ENCODE measurements around the gene AHCYL2.
"Not testable (repeated sequence)": the region's sequence is repeated elsewhere in the genome, so short reads cannot be mapped to it uniquely, and the experiment has no call there.

AHCYL2 gene

DNA sequence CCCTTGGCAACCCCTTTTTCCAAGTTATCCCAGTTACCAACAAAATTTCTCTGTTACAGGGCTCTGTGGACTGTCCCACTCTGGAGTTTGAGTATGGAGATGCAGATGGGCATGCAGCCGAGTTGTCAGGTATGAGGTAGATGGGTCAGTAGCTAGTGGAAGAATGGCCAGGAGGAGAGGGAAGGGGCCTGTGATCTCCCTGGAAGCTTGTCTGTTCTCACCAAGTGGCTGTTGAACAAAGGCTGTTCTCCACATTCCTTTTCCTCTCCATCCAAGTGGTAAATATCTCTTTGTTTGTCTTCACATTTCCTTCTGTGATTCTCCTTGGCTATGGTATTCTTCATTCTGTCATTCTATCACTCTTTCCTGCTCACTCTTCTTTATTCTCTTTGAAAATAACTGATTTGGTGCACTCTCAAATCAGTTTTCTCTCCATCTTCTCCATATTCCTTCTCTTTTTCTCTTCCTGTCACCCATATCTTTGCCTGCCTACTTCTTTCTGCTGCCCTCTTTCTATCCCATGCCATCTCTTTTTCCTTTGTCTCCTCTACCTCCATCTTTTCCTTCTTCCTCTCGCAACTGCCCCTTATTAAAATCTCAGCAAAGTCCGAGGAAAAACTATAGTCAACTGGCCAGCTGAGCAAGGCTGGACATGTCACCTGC, 215.3 kb downstream of the AHCYL2 start:
- in situ Hi-C loops (cut with HindIII; ENCODE audit: low sequenced_read_pairs) = no loop called here
- no peak for DNase-seq (ENCODE audit: low read depth, low spot score)
- no peak overlapping the region for H3K4me3 ChIP-seq (ENCODE audit: low read depth, low read length)
- TF ChIP-seq, protein P1, sequence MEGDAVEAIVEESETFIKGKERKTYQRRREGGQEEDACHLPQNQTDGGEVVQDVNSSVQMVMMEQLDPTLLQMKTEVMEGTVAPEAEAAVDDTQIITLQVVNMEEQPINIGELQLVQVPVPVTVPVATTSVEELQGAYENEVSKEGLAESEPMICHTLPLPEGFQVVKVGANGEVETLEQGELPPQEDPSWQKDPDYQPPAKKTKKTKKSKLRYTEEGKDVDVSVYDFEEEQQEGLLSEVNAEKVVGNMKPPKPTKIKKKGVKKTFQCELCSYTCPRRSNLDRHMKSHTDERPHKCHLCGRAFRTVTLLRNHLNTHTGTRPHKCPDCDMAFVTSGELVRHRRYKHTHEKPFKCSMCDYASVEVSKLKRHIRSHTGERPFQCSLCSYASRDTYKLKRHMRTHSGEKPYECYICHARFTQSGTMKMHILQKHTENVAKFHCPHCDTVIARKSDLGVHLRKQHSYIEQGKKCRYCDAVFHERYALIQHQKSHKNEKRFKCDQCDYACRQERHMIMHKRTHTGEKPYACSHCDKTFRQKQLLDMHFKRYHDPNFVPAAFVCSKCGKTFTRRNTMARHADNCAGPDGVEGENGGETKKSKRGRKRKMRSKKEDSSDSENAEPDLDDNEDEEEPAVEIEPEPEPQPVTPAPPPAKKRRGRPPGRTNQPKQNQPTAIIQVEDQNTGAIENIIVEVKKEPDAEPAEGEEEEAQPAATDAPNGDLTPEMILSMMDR (IDR thresholded peaks at IDR 0.05; ENCODE audit: low read depth, low read length) = no peak

DNA sequence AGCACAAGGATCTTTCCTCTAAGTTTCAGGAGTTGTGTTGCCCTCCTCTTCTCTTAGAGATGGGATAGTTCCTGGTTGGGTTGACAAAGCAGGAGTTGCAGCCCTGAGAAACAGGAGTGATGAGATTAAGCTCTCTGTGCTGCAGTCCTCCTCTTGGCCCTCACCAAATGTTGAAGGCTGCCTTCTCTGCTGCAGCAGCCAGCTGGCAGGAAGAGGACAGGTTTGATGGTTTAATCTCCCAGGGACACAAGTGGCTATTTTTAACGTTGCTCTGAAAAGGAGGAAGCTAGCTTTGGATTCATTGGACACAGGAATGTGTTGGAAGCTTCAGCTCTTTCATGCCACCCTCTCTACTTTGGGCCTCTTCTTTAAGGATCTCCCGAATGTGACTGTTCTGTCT, 218.8 kb downstream of the AHCYL2 start:
- no peak overlapping the region for H3K4me3 ChIP-seq (ENCODE audit: low read depth, low read length)
- no peak for DNase-seq (ENCODE audit: low read depth, low spot score)
- TF ChIP-seq, protein P1 (IDR thresholded peaks at IDR 0.05; ENCODE audit: low read depth, low read length) = no peak
- in situ Hi-C loops (cut with HindIII; ENCODE audit: low sequenced_read_pairs) = no loop called here

DNA sequence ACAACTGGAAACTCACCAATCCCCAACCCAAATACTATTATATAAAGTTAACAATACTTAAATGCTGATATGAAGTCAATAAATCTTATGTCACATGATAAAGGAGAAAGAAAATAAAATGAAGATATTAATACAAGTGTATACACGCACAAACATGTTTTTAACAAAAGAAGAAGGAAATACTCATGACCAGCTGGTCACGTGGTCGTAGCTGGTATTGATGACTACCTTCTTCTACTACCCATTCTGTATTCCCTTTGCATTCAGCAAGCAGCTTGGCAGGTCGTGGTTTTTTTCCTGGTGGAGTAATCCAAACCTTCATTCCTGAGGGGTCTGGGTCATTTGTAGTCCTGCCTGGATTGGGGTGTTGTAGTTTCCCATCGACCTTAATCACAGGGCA, 219.9 kb downstream of the AHCYL2 start:
- DNase-seq (ENCODE audit: low read depth, low spot score); in situ Hi-C loops (cut with HindIII; ENCODE audit: low sequenced_read_pairs); H3K4me3 ChIP-seq (ENCODE audit: low read depth, low read length): not testable (repeated sequence)

DNA sequence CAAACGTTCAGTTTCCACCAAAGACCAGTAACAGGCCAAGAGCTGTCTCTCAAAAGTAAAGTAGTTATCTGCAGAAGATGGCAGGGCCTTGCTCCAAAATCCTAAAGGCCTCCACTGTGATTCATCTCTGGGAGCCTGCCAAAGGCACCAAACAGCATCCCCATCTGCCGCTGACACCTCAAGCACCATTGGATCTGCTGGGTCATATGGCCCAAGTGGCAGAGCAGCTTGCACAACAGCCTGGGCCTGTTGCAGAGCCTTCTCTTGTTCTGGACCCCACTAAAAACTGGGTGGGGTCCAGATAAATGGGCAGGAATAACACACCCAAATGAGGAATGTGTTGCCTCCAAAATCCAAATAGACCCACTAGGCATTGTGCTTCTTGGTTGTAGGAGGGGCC, 222.1 kb downstream of the AHCYL2 start:
- DNase-seq (ENCODE audit: low read depth, low spot score); H3K4me3 ChIP-seq (ENCODE audit: low read depth, low read length); in situ Hi-C loops (cut with HindIII; ENCODE audit: low sequenced_read_pairs): not testable (repeated sequence)

DNA sequence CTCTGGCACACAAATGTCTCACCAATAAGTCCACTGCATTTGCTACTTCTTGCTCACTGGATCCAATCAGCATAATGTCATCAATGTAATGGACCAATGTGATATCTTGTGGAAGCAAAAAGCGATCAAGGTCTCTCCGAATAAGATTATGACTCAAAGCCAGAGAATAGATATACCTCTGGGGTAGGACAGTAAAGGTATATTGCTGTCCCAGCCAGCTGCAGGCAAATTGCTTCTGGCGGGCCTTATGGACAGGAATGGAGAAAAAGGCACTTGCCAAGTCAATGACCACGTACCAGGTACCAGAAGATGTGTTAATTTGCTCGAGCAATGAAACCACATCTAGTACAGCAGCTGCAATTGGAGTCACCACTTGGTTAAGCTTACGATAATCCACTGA, 222.6 kb downstream of the AHCYL2 start:
- H3K4me3 ChIP-seq (ENCODE audit: low read depth, low read length); DNase-seq (ENCODE audit: low read depth, low spot score); in situ Hi-C loops (cut with HindIII; ENCODE audit: low sequenced_read_pairs): not testable (repeated sequence)

DNA sequence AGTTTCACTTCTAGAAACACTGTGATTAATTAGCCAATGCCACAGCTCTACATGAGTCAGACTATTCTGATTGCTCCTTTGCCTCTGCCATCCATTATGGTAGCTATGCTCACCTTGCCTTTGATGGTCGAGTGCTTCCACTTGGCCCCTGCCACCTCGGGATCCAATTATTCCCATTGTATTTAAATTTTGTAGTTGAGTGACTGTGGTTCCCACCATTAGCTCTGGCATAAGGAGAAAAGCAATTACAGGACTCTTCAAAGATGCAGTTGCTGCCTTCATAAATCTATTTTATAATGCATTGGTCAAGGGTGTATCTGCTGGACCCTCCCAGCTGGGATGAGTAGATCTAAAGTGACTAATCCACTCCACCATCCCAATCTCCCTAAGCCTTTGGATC, 223.8 kb downstream of the AHCYL2 start:
- DNase-seq (ENCODE audit: low read depth, low spot score); H3K4me3 ChIP-seq (ENCODE audit: low read depth, low read length); in situ Hi-C loops (cut with HindIII; ENCODE audit: low sequenced_read_pairs): not testable (repeated sequence)

DNA sequence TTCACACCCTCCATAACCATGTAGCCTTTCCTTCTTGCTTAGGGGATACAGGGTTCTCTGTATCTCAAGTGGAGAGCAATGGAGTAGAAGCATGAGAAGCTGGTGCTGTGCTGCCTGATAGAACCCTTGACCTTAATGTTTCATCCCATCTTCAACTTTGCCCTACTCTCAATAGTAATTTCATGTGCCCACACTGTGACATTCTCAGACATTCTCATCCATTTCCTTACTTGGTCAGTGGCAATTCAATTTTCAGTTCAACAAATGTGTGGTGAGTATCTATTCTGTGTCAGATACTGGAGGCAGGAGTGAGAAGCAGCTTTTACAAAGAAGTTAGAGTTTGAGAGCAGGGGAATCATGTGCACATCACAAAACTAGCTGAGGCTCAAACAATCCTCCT, 225.5 kb downstream of the AHCYL2 start:
- H3K4me3 ChIP-seq (ENCODE audit: low read depth, low read length) = no peak overlapping the region
- TF ChIP-seq, protein P1 (IDR thresholded peaks at IDR 0.05; ENCODE audit: low read depth, low read length) = no peak
- no peak for DNase-seq (ENCODE audit: low read depth, low spot score)
- in situ Hi-C loops (cut with HindIII; ENCODE audit: low sequenced_read_pairs) = no loop called here

DNA sequence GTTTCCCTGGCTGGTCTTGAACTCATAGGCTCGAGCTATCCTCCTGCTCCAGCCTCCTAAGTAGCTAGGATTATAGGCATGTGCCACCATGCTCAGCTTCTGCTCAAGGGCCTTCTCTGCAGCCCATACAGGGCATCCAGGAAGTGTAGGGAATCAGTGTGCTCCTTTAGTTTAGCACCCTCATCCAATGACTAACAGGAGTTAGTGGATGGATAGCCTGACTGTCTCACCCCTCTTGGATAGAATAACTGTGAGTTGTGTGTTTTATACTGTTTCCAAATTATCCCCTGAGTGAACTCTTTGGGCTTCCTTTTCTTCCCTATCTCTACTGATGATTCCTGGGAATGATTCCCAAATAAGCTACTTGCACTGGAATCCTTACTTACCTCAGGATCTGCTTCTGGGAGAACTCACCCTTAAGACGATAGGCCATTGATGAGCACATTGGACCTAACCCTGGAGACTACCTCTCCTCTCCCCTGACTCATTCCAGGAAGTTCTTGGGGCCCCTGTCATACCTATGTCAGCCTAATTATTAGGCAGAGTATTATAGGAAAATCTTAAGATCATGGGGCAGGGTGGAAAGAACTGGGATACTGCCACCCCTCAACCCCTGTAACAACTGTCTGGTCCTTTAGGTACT, 227.9 kb downstream of the AHCYL2 start:
- no peak overlapping the region for H3K4me3 ChIP-seq (ENCODE audit: low read depth, low read length)
- TF ChIP-seq, protein P1 (IDR thresholded peaks at IDR 0.05; ENCODE audit: low read depth, low read length) = no peak
- in situ Hi-C loops (cut with HindIII; ENCODE audit: low sequenced_read_pairs) = no loop called here
- no peak for DNase-seq (ENCODE audit: low read depth, low spot score)
